ENCODE results near the gene CLEC14A.

DNA sequence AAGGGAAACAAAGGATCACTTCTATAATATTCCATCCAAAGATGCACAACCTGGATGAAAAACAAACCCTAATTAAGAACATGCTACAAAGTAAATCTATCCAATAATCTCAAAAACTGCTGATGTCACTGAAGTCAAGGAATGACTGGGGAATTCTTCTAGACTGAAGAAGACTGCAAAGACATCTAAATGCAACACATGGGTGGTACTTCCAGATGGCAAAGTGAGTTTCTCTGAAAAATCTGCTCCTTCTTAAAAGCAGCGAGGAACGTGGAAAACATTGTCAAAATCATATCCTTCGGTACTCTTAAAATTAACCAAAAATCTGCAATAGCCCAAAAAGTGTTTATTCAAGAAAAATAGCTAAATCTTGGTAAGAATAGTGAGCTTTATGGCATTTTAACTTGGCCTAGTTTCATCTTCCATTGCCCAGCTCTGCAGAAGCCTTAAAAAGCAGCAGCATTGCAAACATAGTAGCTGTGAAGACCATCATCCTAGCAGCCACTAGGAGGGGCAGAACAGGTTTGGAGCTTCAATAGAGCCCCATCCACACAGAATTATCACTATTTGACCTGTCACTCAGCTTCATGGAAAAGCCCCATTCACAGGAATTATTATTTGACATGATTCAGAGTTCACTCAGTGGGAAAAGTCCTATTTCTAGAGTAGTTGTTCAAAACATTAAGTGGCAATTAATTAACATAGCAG, 7.4 kb downstream of the CLEC14A start:
- TF ChIP-seq, protein P1, sequence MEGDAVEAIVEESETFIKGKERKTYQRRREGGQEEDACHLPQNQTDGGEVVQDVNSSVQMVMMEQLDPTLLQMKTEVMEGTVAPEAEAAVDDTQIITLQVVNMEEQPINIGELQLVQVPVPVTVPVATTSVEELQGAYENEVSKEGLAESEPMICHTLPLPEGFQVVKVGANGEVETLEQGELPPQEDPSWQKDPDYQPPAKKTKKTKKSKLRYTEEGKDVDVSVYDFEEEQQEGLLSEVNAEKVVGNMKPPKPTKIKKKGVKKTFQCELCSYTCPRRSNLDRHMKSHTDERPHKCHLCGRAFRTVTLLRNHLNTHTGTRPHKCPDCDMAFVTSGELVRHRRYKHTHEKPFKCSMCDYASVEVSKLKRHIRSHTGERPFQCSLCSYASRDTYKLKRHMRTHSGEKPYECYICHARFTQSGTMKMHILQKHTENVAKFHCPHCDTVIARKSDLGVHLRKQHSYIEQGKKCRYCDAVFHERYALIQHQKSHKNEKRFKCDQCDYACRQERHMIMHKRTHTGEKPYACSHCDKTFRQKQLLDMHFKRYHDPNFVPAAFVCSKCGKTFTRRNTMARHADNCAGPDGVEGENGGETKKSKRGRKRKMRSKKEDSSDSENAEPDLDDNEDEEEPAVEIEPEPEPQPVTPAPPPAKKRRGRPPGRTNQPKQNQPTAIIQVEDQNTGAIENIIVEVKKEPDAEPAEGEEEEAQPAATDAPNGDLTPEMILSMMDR (IDR thresholded peaks at IDR 0.05): no peak
- no peak for TF ChIP-seq EZH2 (IDR thresholded peaks at IDR 0.05; ENCODE audit: borderline replicate concordance, insufficient read depth, low read depth, low read length, poor library complexity, severe bottlenecking)
